ENCODE measurements around the gene CYTH2. TPM values are rescaled to one million over a fixed set of nuclear protein-coding genes. Genes with fewer than 3 reads are reported as not detected.

CYTH2 gene
- total and polyA plus RNA-seq, 5 experiments from 2014 or later: 20.5 to 77.7 (median 32.0) TPM

GRCh38 chr19:48444129-48444935 is 24.8 kb upstream of the CYTH2 start:
- peaks cover 21 to 50% (median 38%) of the 10 kb centered on the region in 4 donors for H3K4me1 Mint-ChIP-seq
- DNase-seq (peak in 1 of 10 donors; percentile 64), ATAC-seq (no peak)
- H3K36me3 Mint-ChIP-seq: peaks cover 8 to 40% (median 11%) of the 10 kb centered on the region in 3 donors
- H3K4me3 Mint-ChIP-seq: peak overlapping the region; percentile 89 to 98 (median 96)
- H3K27me3 Mint-ChIP-seq: peaks cover 5 to 28% (median 22%) of the 10 kb centered on the region in 5 donors
- H3K27ac Mint-ChIP-seq: peak overlapping the region in 9 of 10 donors; percentile 41 to 99 (median 96)
- H3K9me3 Mint-ChIP-seq: no peaks in the 10 kb centered on the region
- POLR2A ChIA-PET: interaction anchor here (1.6 kb wide), 1 partner anchor 45 kb away, joined by 4 read pairs; no protein-coding TSS in a partner anchor

GRCh38 chr19:48444936-48445200 is 24.3 kb upstream of the CYTH2 start:
- Mint-ChIP-seq H3K27me3 (peaks cover 5 to 28% (median 22%) of the 10 kb centered on the region in 5 donors), H3K36me3 (peaks cover 8 to 45% (median 11%) of the 10 kb centered on the region in 3 donors), H3K27ac (peak overlapping the region; percentile 80 to 99 (median 98)), H3K9me3 (no peaks in the 10 kb centered on the region), H3K4me3 (peak overlapping the region; percentile 89 to 98 (median 96)), H3K4me1 (peaks cover 22 to 51% (median 38%) of the 10 kb centered on the region in 4 donors)
- ATAC-seq (no peak), DNase-seq (no peak)
- POLR2A ChIA-PET: interaction anchor here (0.7 to 1.6 kb wide), 4 partner anchors 12 to 663 kb away, joined by 3 to 5 read pairs (median 4); no protein-coding TSS in a partner anchor

- Mint-ChIP-seq H3K4me3 (peak overlapping the region; percentile 89 to 98 (median 96)), H3K36me3 (peaks cover 8 to 45% (median 11%) of the 10 kb centered on the region in 3 donors), H3K9me3 (no peaks in the 10 kb centered on the region), H3K27ac (peak overlapping the region; percentile 80 to 99 (median 98)), H3K27me3 (peaks cover 5 to 26% (median 22%) of the 10 kb centered on the region in 5 donors), H3K4me1 (peaks cover 22 to 53% (median 38%) of the 10 kb centered on the region in 4 donors)
- ATAC-seq (peak; percentile 38 to 42), DNase-seq (peak in 1 of 10 donors; percentile 55)
- POLR2A ChIA-PET: interaction anchor here (0.7 to 1.7 kb wide), 5 partner anchors 12 to 663 kb away, joined by 3 to 7 read pairs (median 4); no protein-coding TSS in a partner anchor
Observed at GRCh38 chr19:48445256-48445605, 23.9 kb upstream of the CYTH2 start.

- peak within 1 kb of the TSS; percentile 89 to 98 (median 96) for H3K4me3 Mint-ChIP-seq
- no peaks in the 10 kb centered on the region for H3K9me3 Mint-ChIP-seq
- ATAC-seq: peak; percentile 89 to 93
- POLR2A ChIA-PET: interaction anchor here (0.7 to 1.7 kb wide), 7 partner anchors 12 to 662 kb away, joined by 3 to 7 read pairs (median 4); no protein-coding TSS in a partner anchor
- H3K27ac Mint-ChIP-seq: peak within 1 kb of the TSS; percentile 80 to 99 (median 98)
- peaks cover 22 to 53% (median 38%) of the 10 kb centered on the region in 4 donors for H3K4me1 Mint-ChIP-seq
- H3K36me3 Mint-ChIP-seq: peaks cover 8 to 49% (median 11%) of the 10 kb centered on the region in 3 donors
- DNase-seq: peak; percentile 74 to 97 (median 92)
- peaks cover 5 to 22% (median 21%) of the 10 kb centered on the region in 5 donors for H3K27me3 Mint-ChIP-seq
Observed at GRCh38 chr19:48445606-48446481, 23.3 kb upstream of the CYTH2 start, which contains the start of gene GRWD1. Gene GRWD1, plus strand, starts transcription at chr19:48445983. Its CDS starts 23 bp downstream, at chr19:48446006.

GRCh38 chr19:48446579-48446978 is 22.6 kb upstream of the CYTH2 start:
- peaks cover 3 to 19% (median 15%) of the 10 kb centered on the region in 5 donors for H3K27me3 Mint-ChIP-seq
- ATAC-seq (no peak), DNase-seq (peak in 1 of 10 donors; percentile 32)
- H3K4me1 Mint-ChIP-seq: peaks cover 22 to 55% (median 38%) of the 10 kb centered on the region in 4 donors
- POLR2A ChIA-PET: interaction anchor here (0.7 to 1.7 kb wide), 3 partner anchors 22 to 409 kb away, joined by 4 to 7 read pairs (median 5); no protein-coding TSS in a partner anchor
- H3K4me3 Mint-ChIP-seq: peak overlapping the region; percentile 89 to 98 (median 96)
- peaks cover 8 to 54% (median 11%) of the 10 kb centered on the region in 3 donors for H3K36me3 Mint-ChIP-seq
- H3K27ac Mint-ChIP-seq: peak overlapping the region in 9 of 10 donors; percentile 48 to 98 (median 97)
- no peaks in the 10 kb centered on the region for H3K9me3 Mint-ChIP-seq

GRCh38 chr19:48448563-48448962 is 20.6 kb upstream of the CYTH2 start:
- H3K9me3 Mint-ChIP-seq: no peaks in the 10 kb centered on the region
- peaks cover 3 to 10% (median 7%) of the 10 kb centered on the region in 5 donors for H3K27me3 Mint-ChIP-seq
- H3K36me3 Mint-ChIP-seq: peaks cover 8 to 68% (median 11%) of the 10 kb centered on the region in 3 donors
- H3K4me1 Mint-ChIP-seq: peaks cover 20 to 48% (median 36%) of the 10 kb centered on the region in 4 donors
- peak overlapping the region in 3 of 10 donors; percentile 8 to 43 (median 34) for H3K4me3 Mint-ChIP-seq
- H3K27ac Mint-ChIP-seq: peak overlapping the region in 1 of 10 donors; percentile 81
- ATAC-seq: no peak
- DNase-seq: no peak
- POLR2A ChIA-PET: no interaction called here

GRCh38 chr19:48450441-48450840 is 18.7 kb upstream of the CYTH2 start:
- POLR2A ChIA-PET: no interaction called here
- Mint-ChIP-seq H3K36me3 (peaks cover 8 to 79% (median 11%) of the 10 kb centered on the region in 3 donors), H3K4me3 (no peak overlapping the region), H3K27ac (peak overlapping the region in 1 of 10 donors; percentile 73), H3K4me1 (peaks cover 16 to 44% (median 30%) of the 10 kb centered on the region in 4 donors), H3K27me3 (no peaks in the 10 kb centered on the region), H3K9me3 (no peaks in the 10 kb centered on the region)
- ATAC-seq (no peak), DNase-seq (peak in 1 of 10 donors; percentile 60)

GRCh38 chr19:48450863-48451262 is 18.3 kb upstream of the CYTH2 start:
- Mint-ChIP-seq H3K9me3 (no peaks in the 10 kb centered on the region), H3K36me3 (peaks cover 8 to 77% (median 11%) of the 10 kb centered on the region in 3 donors), H3K27ac (peak overlapping the region in 1 of 10 donors; percentile 73), H3K4me3 (no peak overlapping the region), H3K4me1 (peaks cover 16 to 40% (median 25%) of the 10 kb centered on the region in 4 donors), H3K27me3 (no peaks in the 10 kb centered on the region)
- ATAC-seq: no peak
- POLR2A ChIA-PET: interaction anchor here (0.5 kb wide), 2 partner anchors 10 to 955 kb away, joined by 4 read pairs; no protein-coding TSS in a partner anchor
- DNase-seq: peak in 1 of 10 donors; percentile 1

- Mint-ChIP-seq H3K36me3 (peaks cover 8 to 75% (median 11%) of the 10 kb centered on the region in 3 donors), H3K27me3 (no peaks in the 10 kb centered on the region), H3K9me3 (no peaks in the 10 kb centered on the region), H3K4me3 (peak overlapping the region in 1 of 10 donors; percentile 41), H3K27ac (peak overlapping the region in 1 of 10 donors; percentile 68), H3K4me1 (peaks cover 16 to 33% (median 21%) of the 10 kb centered on the region in 4 donors)
- peak in 1 of 10 donors; percentile 27 for DNase-seq
- POLR2A ChIA-PET: no interaction called here
- no peak for ATAC-seq
Observed at GRCh38 chr19:48451624-48452023, 17.5 kb upstream of the CYTH2 start.

- POLR2A ChIA-PET: interaction anchor here (0.6 kb wide), 1 partner anchor 1069 kb away, joined by 4 read pairs; no protein-coding TSS in a partner anchor
- peaks cover 16 to 28% (median 18%) of the 10 kb centered on the region in 4 donors for H3K4me1 Mint-ChIP-seq
- H3K27me3 Mint-ChIP-seq: no peaks in the 10 kb centered on the region
- DNase-seq (peak in 1 of 10 donors; percentile 59), ATAC-seq (no peak)
- H3K9me3 Mint-ChIP-seq: no peaks in the 10 kb centered on the region
- H3K4me3 Mint-ChIP-seq: no peak overlapping the region
- peaks cover 8 to 78% (median 11%) of the 10 kb centered on the region in 3 donors for H3K36me3 Mint-ChIP-seq
- H3K27ac Mint-ChIP-seq: peak overlapping the region in 3 of 10 donors; percentile 29 to 69 (median 68)
Observed at GRCh38 chr19:48452289-48453190, 16.6 kb upstream of the CYTH2 start.
